Stimulated activated CD8-positive, alpha-beta memory T cell treated with anti-CD3 and anti-CD28 coated beads, Interleukin-15, amount 100 ng/mL, for 1 hour (primary cell): ENCODE results near the gene ZNF564.
"Not testable (repeated sequence)": the region's sequence is repeated elsewhere in the genome, so short reads cannot be mapped to it uniquely, and the experiment has no call there.

ENCODE experiments used
- DNase-seq: peaks from one replicate; pipeline ENCODE4 v3.0.0-alpha.2; 2020; ENCODE audit warnings: low read depth

ZNF564 gene

GRCh38 chr19:12496480-12496879 is 54.8 kb downstream of the ZNF564 start:
- DNase-seq = no peak

- peak; percentile 86 for DNase-seq
These were observed 56.1 kb downstream of the ZNF564 start for GRCh38 chr19:12495002-12495802.

GRCh38 chr19:12494260-12494860 is 56.9 kb downstream of the ZNF564 start:
- no peak for DNase-seq

GRCh38 chr19:12486265-12486783 is 65.0 kb downstream of the ZNF564 start:
- not testable (repeated sequence) for DNase-seq

GRCh38 chr19:12485571-12485970 is 65.7 kb downstream of the ZNF564 start:
- no peak for DNase-seq

- no peak for DNase-seq
These were observed 66.2 kb downstream of the ZNF564 start for GRCh38 chr19:12485052-12485416.

GRCh38 chr19:12484371-12485051 is 66.8 kb downstream of the ZNF564 start, which contains the start of gene ZNF709:
ZNF709 (minus strand) TSS chr19:12484816; CDS start chr19:12484657, 159 bp downstream.
- peak; percentile 81 for DNase-seq

- DNase-seq = no peak
These were observed 67.3 kb downstream of the ZNF564 start for GRCh38 chr19:12484011-12484370.

- DNase-seq = no peak
These were observed 68.8 kb downstream of the ZNF564 start for GRCh38 chr19:12482509-12482886.

- DNase-seq = no peak
These were observed 69.3 kb downstream of the ZNF564 start for GRCh38 chr19:12481781-12482508.

- no peak for DNase-seq
These were observed 72.9 kb downstream of the ZNF564 start for GRCh38 chr19:12478234-12478941.
